GM08714 (cell line): ENCODE results near the gene NPAS3.

Experiments
- H3K4me3 ChIP-seq: fragments of 200-500 bp; sonication (Bioruptor generic); 2 replicates; pipeline ENCODE4 v1.5.1; 2014; ENCODE audit warnings: mild to moderate bottlenecking, low read length, inconsistent platforms
- ZNF274 ChIP-seq: IDR thresholded peaks from 2 replicates; pipeline ENCODE4 v1.6.1; 2012; ENCODE audit warnings: mild to moderate bottlenecking, low read depth, low read length

The NPAS3 gene

DNA sequence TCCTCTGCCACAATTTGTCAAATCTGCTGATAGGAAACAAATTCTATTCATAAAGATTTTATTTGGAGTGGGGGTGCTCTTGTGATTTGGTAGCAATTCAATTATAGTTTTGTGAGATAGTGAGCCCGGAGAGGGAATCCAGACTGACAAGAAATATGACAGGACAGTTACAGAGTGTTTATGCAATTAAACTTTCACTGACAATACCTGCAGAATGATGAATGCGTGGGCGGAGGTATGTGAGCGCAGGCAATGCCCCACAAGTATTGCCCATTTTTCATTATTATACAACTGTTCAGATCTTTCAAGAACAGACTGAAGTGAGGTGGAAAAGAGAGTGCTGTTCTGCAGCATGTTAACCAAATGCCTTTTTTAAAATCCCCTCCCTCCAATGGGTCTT lies 753.2 kb downstream of the NPAS3 start:
- H3K4me3 ChIP-seq = no peak overlapping the region
- no peak for TF ChIP-seq ZNF274

DNA sequence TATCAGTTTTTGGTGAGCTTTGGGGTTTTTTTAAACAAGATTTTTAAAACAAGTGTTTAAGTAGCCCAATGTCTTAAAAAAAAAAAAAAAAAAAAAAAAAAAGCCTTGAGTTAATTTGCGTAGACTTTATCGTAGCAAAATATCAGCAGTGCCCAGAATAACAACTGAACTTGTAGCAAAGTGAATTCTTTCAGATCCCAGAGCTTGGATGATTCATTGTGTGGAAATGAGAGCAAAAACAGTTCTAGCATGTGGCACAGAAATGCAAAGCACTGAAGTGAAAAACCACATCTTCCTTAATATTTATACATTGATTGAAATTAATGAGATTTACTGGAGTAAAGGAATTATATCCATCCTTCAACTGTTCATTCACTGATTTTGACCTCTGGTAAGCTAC lies 754.1 kb downstream of the NPAS3 start:
- no peak for TF ChIP-seq ZNF274
- no peak overlapping the region for H3K4me3 ChIP-seq

DNA sequence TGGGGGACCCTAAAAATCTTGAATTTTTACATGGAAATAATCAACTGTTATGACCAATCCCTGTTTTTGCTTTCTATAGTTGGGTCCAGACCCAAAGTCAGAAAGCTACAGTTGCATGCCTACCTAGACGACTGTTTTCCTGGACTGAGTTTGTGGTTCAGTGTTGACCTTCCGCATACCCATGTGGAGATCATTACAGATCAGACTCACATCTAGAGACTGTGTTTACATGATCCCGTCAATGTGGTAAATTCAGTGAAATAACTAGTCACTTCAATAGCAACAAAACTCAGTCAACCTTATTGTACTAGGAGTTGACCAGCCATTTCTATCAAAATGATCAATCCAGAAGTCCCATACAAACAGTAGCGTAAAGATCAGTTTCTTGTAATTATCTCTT lies 754.6 kb downstream of the NPAS3 start:
- H3K4me3 ChIP-seq = no peak overlapping the region
- TF ChIP-seq ZNF274 = no peak

DNA sequence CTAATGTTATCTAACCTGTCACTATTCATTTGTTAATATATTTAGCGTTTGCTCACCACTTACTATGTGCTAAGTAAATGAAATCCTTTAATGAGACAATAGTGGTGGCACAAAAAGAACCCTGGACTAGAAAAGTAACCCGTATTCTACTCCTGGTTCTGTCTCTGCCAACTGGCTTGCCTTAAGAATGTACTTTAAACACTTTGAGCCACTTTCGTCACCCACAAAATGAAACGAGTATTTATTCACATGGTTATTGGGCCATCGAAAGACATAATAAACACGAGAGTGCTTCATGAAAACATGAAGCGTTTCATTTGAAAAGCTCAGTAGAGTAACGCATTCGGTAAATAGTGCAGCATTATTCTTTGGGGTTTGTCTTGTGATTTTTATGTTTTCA lies 757.5 kb downstream of the NPAS3 start:
- H3K4me3 ChIP-seq = no peak overlapping the region
- TF ChIP-seq ZNF274 = no peak

DNA sequence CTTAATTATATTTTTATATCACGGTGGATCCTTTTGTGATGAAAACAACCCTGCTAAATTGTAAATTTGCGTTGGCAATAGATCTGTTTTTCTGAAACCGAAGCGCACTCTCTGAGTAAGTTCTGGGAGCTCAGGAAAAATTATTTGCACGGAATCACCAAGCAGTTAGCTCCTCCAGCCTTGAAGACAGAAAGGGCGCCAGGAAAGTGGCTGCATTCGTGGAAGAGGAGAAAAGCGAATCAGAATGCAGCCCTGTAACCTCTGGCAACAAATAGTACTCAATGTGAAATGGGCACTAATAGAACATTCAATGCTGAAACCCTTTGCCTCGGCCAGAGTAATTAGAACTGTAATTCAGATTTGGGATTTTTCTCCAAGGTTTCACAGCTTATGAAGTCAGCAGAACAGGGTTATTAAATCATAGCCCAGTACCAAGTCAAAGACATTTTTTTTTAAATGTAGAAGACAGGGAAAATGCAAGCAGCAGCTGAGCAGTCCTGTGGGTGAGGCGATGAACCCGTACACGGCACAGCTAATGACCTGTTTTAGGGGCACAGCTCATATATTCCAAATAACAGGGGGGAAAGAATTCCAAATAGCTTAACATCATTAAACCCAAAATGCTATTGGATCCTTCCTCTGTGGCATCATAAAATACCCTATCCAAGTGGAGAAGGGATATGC lies 760.8 kb downstream of the NPAS3 start:
- TF ChIP-seq ZNF274 = no peak

DNA sequence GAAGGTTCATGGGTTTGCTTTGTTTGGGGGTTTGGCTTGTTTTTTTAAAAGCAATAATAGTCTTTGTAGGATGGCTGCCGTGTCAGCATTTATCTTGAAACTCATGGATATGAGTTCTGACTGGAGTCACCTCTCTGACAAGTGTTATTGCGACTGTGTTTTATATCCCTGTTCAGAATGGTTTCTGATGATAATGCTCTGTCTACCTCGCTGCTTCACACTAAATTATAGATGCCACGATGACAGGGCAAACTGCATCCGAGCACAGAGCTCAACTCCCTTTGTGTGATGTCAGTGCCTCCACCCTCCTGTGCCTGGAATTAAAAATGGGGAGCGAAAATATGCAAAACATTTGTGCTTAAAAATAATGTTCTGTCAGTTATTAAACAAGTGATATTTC lies 761.4 kb downstream of the NPAS3 start:
- TF ChIP-seq ZNF274 = no peak
- no peak overlapping the region for H3K4me3 ChIP-seq

More for the DNA sequence above, 760.8 kb downstream of the NPAS3 start:
- no peak overlapping the region for H3K4me3 ChIP-seq

DNA sequence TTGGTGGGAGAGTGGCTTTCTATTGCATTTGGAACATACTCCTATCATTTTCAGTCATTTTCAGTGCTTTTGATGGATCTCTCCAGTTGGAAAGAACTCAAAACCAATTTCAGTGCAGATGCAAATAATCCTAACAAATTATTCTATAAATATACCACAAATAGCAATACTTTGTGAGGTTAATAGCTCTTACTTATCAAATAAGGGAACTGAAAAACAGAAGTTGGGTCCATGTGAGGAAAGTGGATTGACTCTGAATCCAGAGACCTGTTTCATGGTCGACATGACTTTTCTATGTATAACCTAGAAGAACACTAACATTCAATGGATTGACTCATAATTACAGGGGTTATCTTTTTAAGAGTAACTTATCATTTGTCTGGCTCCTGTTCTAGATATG lies 763.6 kb downstream of the NPAS3 start:
- TF ChIP-seq ZNF274 = no peak

DNA sequence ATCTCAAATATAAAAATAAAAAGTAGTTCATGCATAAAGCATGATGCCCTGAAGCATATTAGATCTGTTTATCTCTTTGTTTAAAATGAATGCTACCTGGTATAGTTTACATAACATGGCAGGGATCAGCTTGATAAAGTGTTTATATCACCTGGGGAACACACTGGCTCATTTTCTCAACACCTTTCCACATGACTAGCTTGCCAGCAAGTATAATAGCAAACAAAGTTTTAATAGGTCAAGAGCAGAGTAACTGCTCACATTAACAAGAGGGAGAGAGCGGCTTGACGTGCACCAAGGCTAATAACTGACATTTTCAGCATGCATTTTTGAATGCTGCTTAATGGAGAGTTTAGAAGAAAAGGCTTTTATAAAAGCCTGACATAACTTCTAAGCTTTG lies 765.8 kb downstream of the NPAS3 start:
- TF ChIP-seq ZNF274 = no peak
- H3K4me3 ChIP-seq = no peak overlapping the region

More for the DNA sequence above, 763.6 kb downstream of the NPAS3 start:
- H3K4me3 ChIP-seq = no peak overlapping the region

DNA sequence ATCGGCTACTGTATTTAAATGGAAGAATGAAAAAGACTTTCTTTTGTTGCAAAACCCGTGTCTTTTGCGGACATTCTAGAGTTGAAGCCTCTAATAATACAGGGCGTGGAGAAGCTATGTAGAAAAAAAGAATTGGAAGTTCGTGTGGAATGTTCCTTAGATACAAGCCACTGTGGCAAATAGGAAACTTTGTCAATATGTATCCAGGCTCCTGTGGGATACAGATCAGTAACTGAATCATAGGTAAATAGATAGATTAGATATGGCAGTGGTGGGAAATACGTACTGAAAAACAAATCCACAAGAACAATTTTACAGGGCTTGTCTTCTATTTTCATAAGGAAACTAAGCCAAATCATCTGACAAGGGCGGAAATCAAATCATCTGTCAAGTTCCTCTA lies 766.8 kb downstream of the NPAS3 start:
- no peak for TF ChIP-seq ZNF274
- H3K4me3 ChIP-seq = no peak overlapping the region

DNA sequence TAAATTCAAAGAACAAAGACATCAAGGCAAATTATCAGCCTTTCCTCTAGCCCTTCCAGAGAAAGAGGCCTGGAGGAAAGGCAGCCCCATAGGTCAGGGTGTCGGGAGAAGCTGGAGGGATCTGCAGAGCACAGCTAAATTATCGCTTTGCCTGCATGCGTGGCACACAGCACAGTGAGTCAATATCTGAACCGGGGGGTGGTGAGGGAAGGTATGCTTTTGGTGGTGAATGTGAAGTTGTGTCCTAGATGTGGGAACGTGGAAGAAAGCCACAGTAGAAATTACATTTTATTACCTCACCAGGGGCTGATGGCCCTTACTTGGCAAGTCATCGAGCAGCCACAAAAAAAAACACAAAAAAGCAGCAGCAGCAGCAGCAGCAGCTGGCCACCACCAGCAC lies 769.0 kb downstream of the NPAS3 start:
- H3K4me3 ChIP-seq = no peak overlapping the region
- TF ChIP-seq ZNF274 = no peak

DNA sequence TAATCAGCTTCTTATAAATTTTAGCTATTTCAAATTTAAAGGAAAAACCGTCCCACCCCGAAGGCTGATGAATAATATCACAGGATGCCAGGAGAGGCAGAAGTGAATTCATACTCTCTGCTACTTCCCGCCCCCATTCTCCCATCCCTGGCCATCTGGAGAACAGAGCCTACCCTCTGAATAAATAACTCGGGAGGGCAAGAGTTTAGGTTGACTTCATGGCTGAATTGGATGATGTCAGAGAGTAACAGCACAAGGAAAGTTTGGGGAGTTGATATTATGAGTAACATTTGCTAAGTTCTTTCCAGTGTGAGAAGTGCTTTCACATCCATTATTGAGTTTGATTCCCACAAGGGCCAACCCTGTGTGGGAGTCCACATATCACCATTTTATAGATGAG lies 770.6 kb downstream of the NPAS3 start:
- TF ChIP-seq ZNF274 = no peak
- no peak overlapping the region for H3K4me3 ChIP-seq

DNA sequence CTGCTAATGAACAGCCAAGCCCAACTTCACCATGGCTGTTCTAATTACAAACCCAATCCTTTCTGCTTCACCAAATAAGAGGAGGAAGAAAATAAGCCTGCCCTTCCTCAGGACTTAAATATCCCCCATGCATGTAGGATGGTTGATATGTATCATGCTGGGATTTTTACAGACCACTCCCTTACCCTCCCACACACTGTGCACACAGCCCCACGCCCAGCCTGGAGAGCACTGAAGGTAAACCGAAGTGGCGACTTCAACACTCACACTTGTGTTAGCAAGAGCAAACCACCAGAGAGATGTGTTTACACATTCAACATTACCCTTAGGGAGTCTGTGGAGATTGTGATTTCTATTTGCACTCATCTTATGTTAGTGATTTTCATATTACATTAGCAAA lies 771.0 kb downstream of the NPAS3 start:
- no peak overlapping the region for H3K4me3 ChIP-seq
- no peak for TF ChIP-seq ZNF274

DNA sequence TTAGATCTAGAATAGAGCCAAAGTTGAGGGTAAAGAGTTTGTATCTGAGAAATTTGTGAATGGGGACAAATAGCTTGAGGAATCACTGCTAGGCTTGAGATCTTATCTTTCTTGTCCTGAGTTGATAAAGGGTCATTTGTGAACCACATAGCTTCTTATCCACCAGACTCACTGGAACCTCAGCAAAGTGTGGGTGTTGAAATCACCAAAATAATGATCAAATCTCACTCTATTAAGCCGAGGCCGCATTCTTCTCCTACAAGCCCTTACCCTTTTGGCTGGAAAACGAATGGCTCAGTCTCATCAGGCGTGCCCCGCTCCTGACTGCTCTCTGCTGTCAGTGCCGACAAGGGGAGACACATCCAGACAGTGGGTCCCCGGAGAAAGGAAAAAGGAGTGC lies 771.6 kb downstream of the NPAS3 start:
- TF ChIP-seq ZNF274 = no peak
- H3K4me3 ChIP-seq = no peak overlapping the region

DNA sequence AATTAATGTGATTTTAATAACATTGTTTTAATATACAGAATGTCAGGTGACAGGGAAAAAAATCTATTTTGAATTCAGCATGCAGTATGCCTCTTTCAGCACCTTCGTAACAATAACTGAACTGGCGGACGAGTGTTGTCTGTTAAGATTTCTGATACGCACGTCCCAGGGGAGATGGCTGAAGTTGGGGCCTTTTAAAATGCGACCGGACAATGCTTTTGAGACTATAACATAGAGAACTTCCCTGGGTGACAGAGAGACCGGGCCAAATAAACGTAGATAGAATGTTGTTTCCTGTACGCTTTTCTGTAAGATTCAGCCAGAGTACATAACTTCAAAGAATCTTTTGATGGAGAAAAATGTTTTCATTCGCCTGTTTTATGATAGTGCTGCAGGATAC lies 772.5 kb downstream of the NPAS3 start:
- no peak for TF ChIP-seq ZNF274
- no peak overlapping the region for H3K4me3 ChIP-seq

DNA sequence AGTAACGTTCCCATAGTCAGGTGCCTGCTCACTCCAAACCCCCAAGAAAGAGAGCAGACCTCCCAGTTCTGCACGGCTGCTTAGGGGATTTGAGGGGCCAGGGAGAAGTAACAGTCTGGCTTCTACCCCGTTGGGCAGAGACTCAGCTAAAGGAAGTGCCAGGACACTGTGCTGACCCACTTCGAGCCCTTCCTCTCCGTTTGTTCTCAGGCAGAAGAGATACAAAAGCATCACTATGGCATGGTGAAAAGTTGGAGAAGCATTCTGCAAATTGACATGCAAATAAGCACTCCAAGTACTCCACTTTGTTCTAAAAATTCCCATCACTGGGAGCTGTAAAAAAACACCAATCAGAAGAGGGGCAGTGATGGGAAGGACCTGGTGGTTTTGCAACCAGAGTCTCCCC lies 773.1 kb downstream of the NPAS3 start:
- no peak overlapping the region for H3K4me3 ChIP-seq
- no peak for TF ChIP-seq ZNF274

DNA sequence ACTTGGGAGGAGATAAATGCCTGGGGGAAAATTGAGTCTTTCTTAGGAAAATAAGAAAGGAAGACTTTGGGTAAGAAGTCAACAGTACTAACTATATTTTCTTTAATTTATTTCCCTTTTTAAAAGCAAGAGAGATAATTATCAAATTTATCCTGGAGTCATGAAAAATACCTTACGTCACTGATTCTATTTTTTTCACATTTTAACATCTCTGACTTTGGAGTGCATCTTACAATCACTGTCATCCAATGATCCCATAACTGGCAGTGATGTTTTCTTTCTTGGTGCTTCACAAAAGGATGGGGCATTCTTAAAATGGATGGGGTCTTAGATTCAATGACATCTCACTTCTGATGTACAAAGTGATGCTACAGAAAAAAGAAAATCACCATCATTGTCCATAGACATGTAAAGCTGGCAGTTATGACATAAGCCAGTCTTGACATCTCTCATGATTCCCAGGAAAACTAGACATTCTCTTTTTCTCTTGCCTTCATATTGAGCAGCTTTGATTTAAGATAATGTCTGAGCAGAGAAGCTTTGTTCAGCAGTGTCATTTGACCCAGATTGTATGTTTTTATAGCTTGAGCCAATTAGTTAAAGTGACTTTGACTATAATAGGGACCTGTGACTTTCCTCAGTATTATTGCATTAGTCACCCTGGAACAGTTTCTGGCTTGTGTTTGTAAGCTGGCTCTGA lies 776.0 kb downstream of the NPAS3 start:
- H3K4me3 ChIP-seq = no peak overlapping the region
- TF ChIP-seq ZNF274 = no peak

DNA sequence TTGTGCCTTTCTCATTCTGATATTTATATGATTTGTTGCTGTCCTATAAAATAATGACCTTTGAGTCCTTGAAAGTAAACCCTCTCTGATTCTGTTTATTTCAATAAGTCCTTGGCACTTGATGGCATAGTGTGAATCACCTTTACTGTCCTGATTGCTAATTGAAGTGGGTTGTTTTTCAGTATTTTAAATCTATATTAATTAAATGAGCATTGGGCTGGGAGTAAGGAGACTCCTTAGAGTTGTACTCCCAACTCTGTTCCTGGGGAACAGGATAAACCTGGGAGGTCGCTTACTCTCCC lies 776.5 kb downstream of the NPAS3 start:
- H3K4me3 ChIP-seq = no peak overlapping the region
- no peak for TF ChIP-seq ZNF274
